Glutamatergic neuron (in vitro differentiated cells): ENCODE results near the gene OR12D3. TPM values are rescaled to one million over a fixed set of nuclear protein-coding genes. Genes with fewer than 3 reads are reported as not detected.

Experiments used
- DNase-seq: peaks from one replicate; pipeline ENCODE4 v3.0.0; 2022
- H3K27ac Mint-ChIP-seq: one replicate; pipeline ENCODE4 v1.8.0; 2020; ENCODE audit warnings: mild to moderate bottlenecking, mixed read lengths, inconsistent platforms; ENCODE audit not compliant: unreplicated experiment
- H3K27me3 Mint-ChIP-seq: one replicate; pipeline ENCODE4 v1.8.0; 2020; ENCODE audit warnings: mild to moderate bottlenecking, moderate library complexity, mixed read lengths, inconsistent platforms; ENCODE audit not compliant: unreplicated experiment
- H3K36me3 Mint-ChIP-seq: one replicate; pipeline ENCODE4 v1.8.0; 2020; ENCODE audit warnings: mild to moderate bottlenecking, mixed read lengths, inconsistent platforms; ENCODE audit not compliant: unreplicated experiment
- H3K4me1 Mint-ChIP-seq: one replicate; pipeline ENCODE4 v1.8.0; 2020; ENCODE audit warnings: mild to moderate bottlenecking, low read depth, mixed read lengths, inconsistent platforms; ENCODE audit not compliant: unreplicated experiment
- H3K4me3 Mint-ChIP-seq: one replicate; pipeline ENCODE4 v1.8.0; 2020; ENCODE audit warnings: mild to moderate bottlenecking, mixed read lengths, inconsistent platforms; ENCODE audit not compliant: unreplicated experiment
- H3K9me3 Mint-ChIP-seq: one replicate; pipeline ENCODE4 v1.8.0; 2020; ENCODE audit warnings: mild to moderate bottlenecking, moderate library complexity, mixed read lengths, inconsistent platforms; ENCODE audit not compliant: unreplicated experiment
- long read RNA-seq: library from polyadenylated mRNA; unstranded; transcript quantifications from one replicate; pipeline ENCODE4 v2.0.0, GENCODE V29; 2020; ENCODE audit not compliant: unreplicated experiment
- total RNA-seq: library from RNA; stranded (reverse); fragmentation: NEBNext Ultra II Directional; extraction: Animal tissue kit (Norgen Biotek cat#: 25700); gene quantifications from one replicate; pipeline ENCODE4 v1.2.1, GENCODE V29; 2021; ENCODE audit not compliant: unreplicated experiment
- TF ChIP-seq, protein P1 (sequence below): fragments of 200-600 bp; sonication (generic); IDR thresholded peaks from one replicate; pipeline ENCODE4 v1.5.0; 2021; ENCODE audit not compliant: partially characterized antibody, unreplicated experiment

Gene OR12D3, protein sequence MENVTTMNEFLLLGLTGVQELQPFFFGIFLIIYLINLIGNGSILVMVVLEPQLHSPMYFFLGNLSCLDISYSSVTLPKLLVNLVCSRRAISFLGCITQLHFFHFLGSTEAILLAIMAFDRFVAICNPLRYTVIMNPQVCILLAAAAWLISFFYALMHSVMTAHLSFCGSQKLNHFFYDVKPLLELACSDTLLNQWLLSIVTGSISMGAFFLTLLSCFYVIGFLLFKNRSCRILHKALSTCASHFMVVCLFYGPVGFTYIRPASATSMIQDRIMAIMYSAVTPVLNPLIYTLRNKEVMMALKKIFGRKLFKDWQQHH
- not detected for total RNA-seq
- long read RNA-seq = 0 reads

DNA sequence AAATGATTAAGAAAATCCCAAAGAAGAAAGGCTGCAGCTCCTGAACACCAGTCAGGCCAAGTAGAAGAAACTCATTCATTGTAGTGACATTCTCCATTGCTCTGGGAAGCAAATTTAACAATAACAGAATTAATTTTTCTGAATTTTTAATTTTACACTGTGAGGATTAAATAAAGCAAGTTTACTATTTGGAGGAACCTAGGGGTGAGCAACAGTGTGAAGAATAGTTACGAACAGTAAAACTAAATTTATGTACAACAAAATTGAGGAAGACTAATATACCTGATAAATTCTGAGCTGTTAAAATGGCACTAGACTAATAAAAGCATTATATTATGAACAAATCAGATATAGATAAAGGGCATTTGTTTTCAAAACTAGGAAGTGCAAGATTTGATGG, at the start of gene OR12D3:
Gene OR12D3 (minus strand): TSS at position 101 of the 400 bp plus-strand sequence. CDS start 4 bp downstream, at position 97.
- no peak within 1 kb of the TSS for H3K27ac Mint-ChIP-seq

DNA sequence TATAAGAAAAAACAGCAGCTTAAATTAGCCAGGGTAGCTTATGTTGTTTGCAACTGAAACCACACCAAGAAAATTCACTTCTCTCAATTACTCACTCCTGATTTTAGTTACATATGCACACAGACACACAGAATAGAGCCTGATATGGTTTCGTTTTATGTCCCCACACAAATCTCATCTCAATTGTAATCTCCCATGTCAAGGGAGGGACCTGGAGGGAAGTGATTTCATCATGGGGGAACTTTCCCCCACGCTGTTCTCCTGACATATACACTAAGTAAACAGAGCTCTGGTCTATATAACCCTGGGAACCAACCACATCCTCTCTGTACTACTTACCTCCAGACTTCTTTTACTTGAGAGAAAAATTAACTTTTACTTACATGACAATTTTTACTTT, 49.5 kb upstream of the OR12D3 start:
- H3K4me1 Mint-ChIP-seq = no peaks in the 10 kb centered on the region
- H3K27ac Mint-ChIP-seq = no peak overlapping the region
- no peak for DNase-seq
- H3K4me3 Mint-ChIP-seq = no peak overlapping the region
- peaks cover 2% of the 10 kb centered on the region for H3K9me3 Mint-ChIP-seq
- H3K36me3 Mint-ChIP-seq = no peaks in the 10 kb centered on the region
- H3K27me3 Mint-ChIP-seq = peaks cover 1% of the 10 kb centered on the region
- TF ChIP-seq, protein P1, sequence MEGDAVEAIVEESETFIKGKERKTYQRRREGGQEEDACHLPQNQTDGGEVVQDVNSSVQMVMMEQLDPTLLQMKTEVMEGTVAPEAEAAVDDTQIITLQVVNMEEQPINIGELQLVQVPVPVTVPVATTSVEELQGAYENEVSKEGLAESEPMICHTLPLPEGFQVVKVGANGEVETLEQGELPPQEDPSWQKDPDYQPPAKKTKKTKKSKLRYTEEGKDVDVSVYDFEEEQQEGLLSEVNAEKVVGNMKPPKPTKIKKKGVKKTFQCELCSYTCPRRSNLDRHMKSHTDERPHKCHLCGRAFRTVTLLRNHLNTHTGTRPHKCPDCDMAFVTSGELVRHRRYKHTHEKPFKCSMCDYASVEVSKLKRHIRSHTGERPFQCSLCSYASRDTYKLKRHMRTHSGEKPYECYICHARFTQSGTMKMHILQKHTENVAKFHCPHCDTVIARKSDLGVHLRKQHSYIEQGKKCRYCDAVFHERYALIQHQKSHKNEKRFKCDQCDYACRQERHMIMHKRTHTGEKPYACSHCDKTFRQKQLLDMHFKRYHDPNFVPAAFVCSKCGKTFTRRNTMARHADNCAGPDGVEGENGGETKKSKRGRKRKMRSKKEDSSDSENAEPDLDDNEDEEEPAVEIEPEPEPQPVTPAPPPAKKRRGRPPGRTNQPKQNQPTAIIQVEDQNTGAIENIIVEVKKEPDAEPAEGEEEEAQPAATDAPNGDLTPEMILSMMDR = no peak

More for the DNA sequence above, at the start of gene OR12D3:
- Mint-ChIP-seq H3K27me3 (no peaks in the 10 kb centered on the region), H3K4me3 (no peak within 1 kb of the TSS), H3K9me3 (no peaks in the 10 kb centered on the region), H3K36me3 (no peaks in the 10 kb centered on the region), H3K4me1 (no peaks in the 10 kb centered on the region)
- DNase-seq = no peak
- TF ChIP-seq, protein P1 = no peak

DNA sequence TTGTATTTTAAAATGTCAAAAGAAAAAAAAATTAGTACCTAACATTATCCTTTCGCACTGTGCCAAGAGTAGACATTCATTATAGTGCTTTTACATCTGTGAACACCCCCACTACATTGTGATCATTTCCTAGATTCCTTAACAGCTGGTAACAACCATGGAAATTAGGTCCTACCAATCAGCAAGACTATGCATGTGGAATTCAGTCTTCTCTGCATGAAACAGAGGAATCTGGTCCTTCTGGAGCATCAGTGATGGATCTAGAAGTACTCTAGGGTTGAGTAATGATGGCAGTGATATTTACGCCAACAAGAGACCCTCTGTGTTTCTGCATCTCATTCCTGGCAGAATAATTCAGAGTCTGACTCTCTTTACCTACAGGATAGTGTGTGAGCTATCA, 49.1 kb upstream of the OR12D3 start:
- TF ChIP-seq, protein P1 = no peak
- DNase-seq = no peak
- no peak overlapping the region for H3K27ac Mint-ChIP-seq

DNA sequence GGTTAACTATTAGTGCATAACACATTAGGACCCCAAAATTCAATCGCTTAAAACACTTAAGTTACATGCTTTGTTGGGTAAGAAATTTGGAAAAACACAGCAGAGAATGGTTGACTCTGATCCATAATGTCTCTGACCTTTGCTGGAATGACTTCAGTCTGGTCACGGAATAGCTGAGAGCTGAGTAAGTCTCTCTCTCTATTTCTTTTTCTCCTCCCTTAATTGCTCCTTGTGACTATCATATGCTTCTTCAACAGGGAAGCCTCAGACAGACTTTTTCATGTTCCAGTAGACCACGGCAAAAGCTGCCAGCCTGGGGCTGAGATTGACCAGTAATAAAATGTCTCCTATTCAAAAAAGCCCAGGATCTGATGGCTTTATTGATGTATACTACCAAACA, 44.4 kb upstream of the OR12D3 start:
- H3K9me3 Mint-ChIP-seq = peaks cover 1% of the 10 kb centered on the region
- no peak overlapping the region for H3K4me3 Mint-ChIP-seq
- no peaks in the 10 kb centered on the region for H3K36me3 Mint-ChIP-seq
- no peaks in the 10 kb centered on the region for H3K4me1 Mint-ChIP-seq
- DNase-seq = no peak
- no peaks in the 10 kb centered on the region for H3K27me3 Mint-ChIP-seq
- TF ChIP-seq, protein P1 = no peak
- no peak overlapping the region for H3K27ac Mint-ChIP-seq

More for the DNA sequence above, 49.1 kb upstream of the OR12D3 start:
- H3K36me3 Mint-ChIP-seq = no peaks in the 10 kb centered on the region
- peaks cover 1% of the 10 kb centered on the region for H3K27me3 Mint-ChIP-seq
- peaks cover 2% of the 10 kb centered on the region for H3K9me3 Mint-ChIP-seq
- no peak overlapping the region for H3K4me3 Mint-ChIP-seq
- H3K4me1 Mint-ChIP-seq = no peaks in the 10 kb centered on the region

DNA sequence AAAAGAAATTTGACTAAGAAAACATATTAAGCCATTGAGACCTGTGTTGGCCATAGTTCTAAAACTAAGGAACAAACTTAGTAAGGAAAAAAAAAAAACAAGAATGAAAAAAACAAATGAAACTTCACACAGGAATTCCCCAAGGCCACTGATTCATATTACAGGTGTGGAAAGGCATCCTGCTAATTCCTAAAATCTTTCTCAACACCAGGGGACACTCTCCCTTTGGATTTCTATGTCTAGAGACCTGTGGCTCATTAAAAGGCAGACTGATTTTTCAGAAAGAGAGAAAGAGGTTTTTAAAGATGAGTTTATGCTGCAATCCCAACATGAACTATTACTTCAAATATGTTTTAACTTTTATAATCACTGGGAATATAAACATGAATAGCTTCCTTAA, 39.5 kb upstream of the OR12D3 start, which contains the start of gene OR12D1:
Gene OR12D1 (plus strand): TSS at position 341 of the 400 bp plus-strand sequence.
- H3K4me3 Mint-ChIP-seq = no peak within 1 kb of the TSS
- TF ChIP-seq, protein P1 = no peak
- H3K36me3 Mint-ChIP-seq = no peaks in the 10 kb centered on the region
- H3K27ac Mint-ChIP-seq = no peak within 1 kb of the TSS
- DNase-seq = no peak
- H3K9me3 Mint-ChIP-seq = peaks cover 1% of the 10 kb centered on the region
- no peaks in the 10 kb centered on the region for H3K4me1 Mint-ChIP-seq
- peaks cover 2% of the 10 kb centered on the region for H3K27me3 Mint-ChIP-seq
